Natural killer cell (primary cell): ENCODE measurements around the gene LAMA4. TPM values are rescaled to one million over a fixed set of nuclear protein-coding genes. Genes with fewer than 3 reads are reported as not detected.

Source experiments
- ATAC-seq, 3 donors: fragments of 150-1000 bp in 2 of 3; fragments of 200-7000 bp in 1 of 3; cut with Tn5 transposase; 1 replicate in 1 of 3; 2 replicates in 2 of 3; pipeline ENCODE4 v1.10.0; 2021; ENCODE audit warnings: mild to moderate bottlenecking in 2 of 3, moderate library complexity in 2 of 3
- DNase-seq, 2 donors: peaks; one replicate each; pipeline versions ENCODE4 v3.0.0 to v3.0.0-alpha.2; 2013 to 2021; ENCODE audit warnings: mixed read lengths in 1 of 2
- H3K27ac ChIP-seq: one replicate; pipeline ENCODE4 v1.5.1; 2013; ENCODE audit warnings: mild to moderate bottlenecking, low read length
- H3K27me3 ChIP-seq: one replicate; pipeline ENCODE4 v1.6.1; 2013; ENCODE audit warnings: low read length; ENCODE audit not compliant: control insufficient read depth, insufficient read depth
- H3K36me3 ChIP-seq: one replicate; pipeline ENCODE4 v1.6.1; 2013; ENCODE audit warnings: low read length; ENCODE audit not compliant: control insufficient read depth, insufficient read depth
- H3K4me1 ChIP-seq: one replicate; pipeline ENCODE4 v1.6.1; 2013; ENCODE audit warnings: low read length; ENCODE audit not compliant: control insufficient read depth, insufficient read depth
- H3K4me3 ChIP-seq: one replicate; pipeline ENCODE4 v1.5.1; 2013; ENCODE audit warnings: low read length
- H3K9me3 ChIP-seq: one replicate; pipeline ENCODE4 v1.6.1; 2013; ENCODE audit warnings: low read length; ENCODE audit not compliant: control insufficient read depth, insufficient read depth
- H3K27ac Mint-ChIP-seq, 2 donors: one replicate each; pipeline ENCODE4 v1.8.0; 2022; ENCODE audit warnings: mild to moderate bottlenecking in 2 of 2, mixed read lengths in 2 of 2, moderate library complexity in 1 of 2
- H3K27me3 Mint-ChIP-seq, 2 donors: one replicate each; pipeline ENCODE4 v1.8.0; 2022; ENCODE audit warnings: low read depth in 2 of 2, mixed read lengths in 2 of 2
- H3K36me3 Mint-ChIP-seq: one replicate; pipeline ENCODE4 v1.8.0; 2022; ENCODE audit warnings: mixed read lengths
- H3K4me1 Mint-ChIP-seq, 2 donors: one replicate each; pipeline ENCODE4 v1.8.0; 2022; ENCODE audit warnings: mixed read lengths in 2 of 2
- H3K4me3 Mint-ChIP-seq: one replicate; pipeline ENCODE4 v1.8.0; 2022; ENCODE audit warnings: mild to moderate bottlenecking, moderate library complexity, mixed read lengths
- H3K9me3 Mint-ChIP-seq, 2 donors: one replicate each; pipeline ENCODE4 v1.8.0; 2022; ENCODE audit warnings: mixed read lengths in 2 of 2
- CTCF ChIP-seq: fragments of 200-600 bp; IDR thresholded peaks from one replicate; pipeline ENCODE4 v1.8.0; 2022; ENCODE audit warnings: antibody characterized with exemption
- WGBS: methylation state at CpG from one replicate; pipeline ENCODE4 v1.1.7; 2013; ENCODE audit warnings: missing lambda C conversion rate; ENCODE audit not compliant: insufficient coverage; 5-methylcytosine and 5-hydroxymethylcytosine counted together
- intact Hi-C: fragments of 100-400 bp; cut with micrococcal nuclease; formaldehyde crosslinking; loops from one replicate; pipeline ENCODE4 v1.14.2; 2022
- total RNA-seq, 4 donors: library from RNA; stranded (reverse); fragments of 120-200 nt in 1 of 4; gene quantifications; one replicate each; pipeline versions ENCODE4 v1.2.3 to v1.2.4, GENCODE V29; 2013 to 2022

LAMA4 gene
- total RNA-seq, 3 donors from 2014 or later (not counting 1 experiment from before 2014, with no cell fraction given), result not detected

- no peak overlapping the region for H3K4me3 ChIP-seq
- H3K9me3 Mint-ChIP-seq, result no peaks in the 10 kb centered on the region
- H3K36me3 Mint-ChIP-seq, result no peaks in the 10 kb centered on the region
- H3K4me1 ChIP-seq, result no peaks in the 10 kb centered on the region
- ATAC-seq, result peak; percentile 68 to 79 (median 70)
- WGBS, result 83% methylated on average over 4 of the region's 6 CpGs
- no peak overlapping the region for H3K4me3 Mint-ChIP-seq
- H3K27me3 ChIP-seq, result peaks cover 4% of the 10 kb centered on the region
- no peaks in the 10 kb centered on the region for H3K9me3 ChIP-seq
- H3K36me3 ChIP-seq, result no peaks in the 10 kb centered on the region
- no peak overlapping the region for H3K27ac ChIP-seq
- peak; percentile 97 for TF ChIP-seq CTCF
- H3K27ac Mint-ChIP-seq, result no peak overlapping the region
- no peaks in the 10 kb centered on the region for H3K4me1 Mint-ChIP-seq
- peak in 1 of 2 donors; percentile 89 for DNase-seq
- H3K27me3 Mint-ChIP-seq, result peaks cover 44 to 78% of the 10 kb centered on the region in 2 donors
- intact Hi-C loops, result loop anchor here (1.0 to 5.0 kb wide), 3 partner anchors 132 to 1727 kb away; no protein-coding TSS in a partner anchor
Observed at GRCh38 chr6:112180095-112180820, 74.1 kb downstream of the LAMA4 start.

- Mint-ChIP-seq H3K4me1 (no peaks in the 10 kb centered on the region), H3K4me3 (no peak overlapping the region), H3K27me3 (peaks cover 43 to 76% of the 10 kb centered on the region in 2 donors), H3K27ac (no peak overlapping the region), H3K36me3 (no peaks in the 10 kb centered on the region), H3K9me3 (no peaks in the 10 kb centered on the region)
- DNase-seq (no peak), ATAC-seq (no peak)
- Histone ChIP-seq H3K9me3 (no peaks in the 10 kb centered on the region), H3K36me3 (no peaks in the 10 kb centered on the region), H3K4me1 (no peaks in the 10 kb centered on the region), H3K27ac (no peak overlapping the region), H3K27me3 (peaks cover 2% of the 10 kb centered on the region), H3K4me3 (no peak overlapping the region)
- no peak for TF ChIP-seq CTCF
- WGBS, result 79% methylated on average over 1 of the region's 3 CpGs
- intact Hi-C loops, result loop anchor here (1.0 to 5.0 kb wide), 3 partner anchors 133 to 1728 kb away; no protein-coding TSS in a partner anchor
Observed at GRCh38 chr6:112179631-112180030, 74.7 kb downstream of the LAMA4 start.

GRCh38 chr6:112178846-112179245 lies 75.5 kb downstream of the LAMA4 start:
- H3K27ac Mint-ChIP-seq, result no peak overlapping the region
- H3K9me3 Mint-ChIP-seq, result no peaks in the 10 kb centered on the region
- 89% methylated on average over 2 of the region's 2 CpGs for WGBS
- H3K27ac ChIP-seq, result no peak overlapping the region
- no peak overlapping the region for H3K4me3 ChIP-seq
- H3K27me3 ChIP-seq, result peaks cover 2% of the 10 kb centered on the region
- no peak for TF ChIP-seq CTCF
- intact Hi-C loops, result no loop called here
- no peaks in the 10 kb centered on the region for H3K36me3 ChIP-seq
- H3K4me3 Mint-ChIP-seq, result no peak overlapping the region
- no peaks in the 10 kb centered on the region for H3K4me1 ChIP-seq
- H3K36me3 Mint-ChIP-seq, result no peaks in the 10 kb centered on the region
- H3K9me3 ChIP-seq, result no peaks in the 10 kb centered on the region
- DNase-seq (no peak), ATAC-seq (no peak)
- no peaks in the 10 kb centered on the region for H3K4me1 Mint-ChIP-seq
- H3K27me3 Mint-ChIP-seq, result peaks cover 41 to 72% of the 10 kb centered on the region in 2 donors

GRCh38 chr6:112177092-112177491 lies 77.3 kb downstream of the LAMA4 start:
- no peak overlapping the region for H3K4me3 Mint-ChIP-seq
- intact Hi-C loops, result no loop called here
- no peaks in the 10 kb centered on the region for H3K9me3 ChIP-seq
- peaks cover 30 to 62% of the 10 kb centered on the region in 2 donors for H3K27me3 Mint-ChIP-seq
- H3K4me1 Mint-ChIP-seq, result no peaks in the 10 kb centered on the region
- H3K27ac Mint-ChIP-seq, result no peak overlapping the region
- no peak overlapping the region for H3K4me3 ChIP-seq
- DNase-seq (no peak), ATAC-seq (no peak)
- H3K36me3 ChIP-seq, result no peaks in the 10 kb centered on the region
- no peak for TF ChIP-seq CTCF
- H3K36me3 Mint-ChIP-seq, result no peaks in the 10 kb centered on the region
- no peak overlapping the region for H3K27ac ChIP-seq
- H3K27me3 ChIP-seq, result no peaks in the 10 kb centered on the region
- no peaks in the 10 kb centered on the region for H3K4me1 ChIP-seq
- H3K9me3 Mint-ChIP-seq, result no peaks in the 10 kb centered on the region
- 100% methylated on average over 1 of the region's 1 CpG for WGBS
